GM21515 (cell line): ENCODE measurements around the gene CACNA1I.

Experiments used
- ATAC-seq: cut with Tn5 transposase; IDR thresholded peaks from one replicate; pipeline ENCODE4 v1.9.1; 2021; ENCODE audit not compliant: unreplicated experiment

The CACNA1I gene

DNA sequence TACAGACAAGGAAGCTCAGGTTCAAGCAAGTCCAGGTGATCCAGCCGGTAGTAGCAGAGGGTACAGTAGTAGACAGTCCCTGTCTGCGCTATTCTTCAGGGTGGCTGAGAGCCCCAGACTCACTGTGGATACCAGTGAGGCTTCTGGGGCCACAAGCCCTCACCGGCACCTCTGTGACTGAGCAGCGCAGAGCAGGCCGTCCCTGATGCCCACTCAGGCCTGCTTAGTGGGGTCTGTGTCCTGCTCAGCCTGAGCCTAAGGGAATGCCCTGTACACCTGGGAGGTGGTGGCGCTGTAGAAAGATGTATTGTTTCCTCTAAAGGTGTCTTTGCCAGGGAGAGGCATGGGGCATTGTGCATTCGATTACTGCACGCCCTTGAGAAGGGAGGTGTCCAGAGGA, 143.8 kb downstream of the CACNA1I start:
- no peak for ATAC-seq

DNA sequence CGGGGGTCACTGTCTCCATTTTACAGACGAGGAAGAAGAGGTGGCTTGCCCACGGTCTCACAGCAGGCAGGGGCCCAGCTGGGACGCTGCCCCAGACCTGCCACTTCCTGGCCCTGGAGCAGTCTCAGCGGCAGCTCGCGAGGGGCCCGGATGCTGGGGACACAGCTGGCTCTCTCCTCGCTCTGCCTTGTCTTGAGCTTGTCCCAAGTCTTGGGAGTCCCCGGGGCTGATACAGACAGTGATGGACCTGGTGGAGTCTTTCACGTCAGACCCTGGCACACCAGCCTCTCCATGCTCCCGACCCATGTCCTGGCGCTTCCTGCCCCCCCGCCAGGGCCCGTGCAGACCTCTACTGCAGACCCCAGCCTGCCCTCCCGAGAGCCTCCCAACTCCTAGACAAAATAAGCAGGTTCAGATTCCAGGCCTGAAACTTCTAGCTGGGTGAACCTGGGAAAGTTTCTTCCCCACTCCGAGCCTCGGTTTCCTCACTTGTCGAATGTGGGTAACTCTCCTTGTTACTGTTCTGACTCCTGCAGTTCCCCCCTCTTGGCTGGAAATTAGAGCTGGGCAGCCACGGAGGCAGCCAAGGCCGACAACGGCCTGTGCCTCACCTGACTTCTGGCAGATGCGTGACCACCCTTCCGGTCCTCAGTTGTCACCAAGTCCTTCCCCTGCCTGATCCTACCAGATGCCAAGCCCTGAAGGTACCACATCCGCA, 145.4 kb downstream of the CACNA1I start:
- no peak for ATAC-seq

DNA sequence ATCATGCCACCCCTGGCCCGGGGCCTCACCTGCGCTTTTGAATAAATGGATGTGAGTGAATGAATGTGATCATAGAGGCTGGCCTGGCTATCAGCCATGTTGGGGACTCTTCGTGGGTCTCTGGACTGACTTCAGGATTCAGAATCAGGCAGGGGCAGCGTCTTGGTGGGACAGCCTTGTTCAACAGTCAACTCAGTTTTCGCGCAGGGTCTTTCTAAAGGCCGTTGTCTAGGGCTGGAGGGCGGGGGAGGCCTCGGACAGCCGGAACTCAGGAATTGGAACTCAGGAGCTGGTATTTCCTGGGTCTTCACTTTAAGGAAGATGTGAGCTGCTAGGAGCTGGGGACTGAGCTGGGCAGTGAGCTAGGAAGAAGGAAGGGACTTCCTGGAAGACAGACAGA, 146.0 kb downstream of the CACNA1I start:
- ATAC-seq: no peak

DNA sequence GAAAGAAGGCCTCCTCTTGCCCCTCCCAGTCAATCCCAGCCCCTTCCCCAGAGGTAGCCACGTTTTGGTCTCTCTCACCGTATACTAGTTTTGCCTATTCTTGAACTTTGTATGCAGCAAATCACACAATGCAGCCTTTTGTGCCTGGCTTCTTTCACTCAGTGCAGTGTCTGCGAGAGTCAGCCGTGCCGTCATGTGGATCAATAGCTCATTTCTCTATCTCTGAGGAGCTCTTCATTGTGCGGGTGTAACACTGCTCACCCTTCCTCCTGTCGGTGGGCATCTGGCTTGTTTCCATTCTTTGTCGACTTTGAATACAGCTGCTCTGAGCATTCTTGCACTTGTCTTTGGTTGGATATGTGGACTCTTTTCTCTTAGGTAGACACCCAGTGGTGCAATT, 146.5 kb downstream of the CACNA1I start:
- ATAC-seq: no peak

DNA sequence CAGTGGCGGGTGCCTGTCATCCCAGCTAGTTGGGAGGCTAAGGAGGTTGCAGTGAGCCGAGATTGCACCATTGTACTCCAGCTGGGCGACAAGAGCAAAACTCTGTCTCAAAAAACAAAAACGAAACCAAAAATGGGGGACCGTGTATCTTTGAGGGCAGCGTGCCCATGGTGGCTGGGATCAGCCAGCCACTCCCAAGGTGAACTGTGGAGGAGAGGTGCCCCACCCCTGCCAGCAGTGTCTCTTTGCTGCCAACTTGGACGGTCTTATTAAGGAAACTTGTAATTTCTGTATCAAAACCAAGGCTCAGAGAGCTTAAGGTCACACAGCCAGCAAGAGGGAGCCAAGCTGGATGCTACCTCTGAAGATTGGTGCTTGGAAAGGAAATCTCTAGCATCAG, 147.7 kb downstream of the CACNA1I start:
- no peak for ATAC-seq

DNA sequence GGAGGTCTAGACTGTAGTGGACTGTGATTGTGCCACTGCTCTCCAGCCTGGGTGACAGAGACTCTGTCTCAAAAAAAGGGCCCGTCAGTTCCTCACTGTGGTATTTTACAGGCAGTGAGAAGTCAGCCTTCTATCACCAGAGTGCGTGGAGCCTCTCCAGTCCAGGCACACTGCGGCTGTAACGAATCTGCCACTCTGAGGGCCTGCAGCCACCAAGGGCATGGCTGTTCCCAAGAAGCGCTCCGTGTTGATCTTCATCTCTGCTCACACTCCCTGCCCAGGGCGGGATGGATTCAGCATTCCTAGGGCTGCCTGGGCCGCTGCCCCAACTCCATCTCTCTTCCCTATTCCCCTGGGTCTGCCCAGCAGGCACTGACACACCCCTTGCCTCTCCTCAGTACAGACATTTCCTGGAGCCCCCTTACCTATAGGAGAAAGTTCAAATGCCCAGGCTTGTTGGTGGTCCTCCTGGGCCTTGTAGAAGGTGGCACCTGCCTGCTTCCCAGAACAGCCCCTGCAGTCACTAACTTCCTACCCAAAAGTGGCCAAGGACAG, 148.4 kb downstream of the CACNA1I start:
- no peak for ATAC-seq

DNA sequence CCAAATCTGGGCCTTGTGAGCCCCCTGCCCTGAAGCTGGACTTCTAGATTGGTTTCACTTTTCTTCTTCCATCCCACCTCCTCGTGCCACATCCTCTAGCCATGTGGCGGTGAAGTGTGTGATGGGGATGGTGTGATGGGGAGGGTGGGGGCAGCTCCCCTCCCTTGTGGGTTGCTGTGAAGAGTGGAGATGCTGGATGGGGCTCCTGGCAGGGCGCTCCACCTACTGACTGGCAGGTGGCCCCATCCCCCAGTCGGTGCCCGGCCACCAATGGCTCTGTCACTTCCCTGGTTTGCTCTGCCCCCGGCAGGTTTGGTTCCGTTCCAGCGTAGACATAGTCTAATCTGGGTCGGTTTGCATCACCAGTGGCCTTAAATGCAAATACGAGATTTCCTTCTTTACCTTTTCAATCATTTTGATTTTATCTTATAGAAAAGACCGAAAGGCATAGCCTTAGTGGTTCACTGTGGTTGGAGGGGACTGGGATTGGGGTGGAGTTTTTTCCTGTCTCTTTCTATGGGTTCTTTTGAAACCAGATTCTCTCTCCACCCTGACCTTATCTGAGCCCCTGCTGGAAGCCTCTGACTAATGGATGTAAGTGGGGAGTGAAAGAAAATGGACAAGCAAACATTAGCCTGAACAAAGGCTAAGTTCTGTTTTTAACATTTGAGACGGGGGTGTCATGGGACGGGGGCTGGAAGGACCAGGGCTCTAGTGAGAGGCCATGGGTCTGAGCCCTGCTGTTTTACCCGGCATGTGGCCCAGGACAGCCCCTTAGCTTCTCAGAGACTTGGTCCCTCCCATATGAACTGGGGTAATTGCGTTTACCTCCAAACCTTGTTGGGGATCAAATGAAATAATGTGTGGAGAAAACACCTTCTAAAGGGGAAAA, 149.3 kb downstream of the CACNA1I start:
- no peak for ATAC-seq

DNA sequence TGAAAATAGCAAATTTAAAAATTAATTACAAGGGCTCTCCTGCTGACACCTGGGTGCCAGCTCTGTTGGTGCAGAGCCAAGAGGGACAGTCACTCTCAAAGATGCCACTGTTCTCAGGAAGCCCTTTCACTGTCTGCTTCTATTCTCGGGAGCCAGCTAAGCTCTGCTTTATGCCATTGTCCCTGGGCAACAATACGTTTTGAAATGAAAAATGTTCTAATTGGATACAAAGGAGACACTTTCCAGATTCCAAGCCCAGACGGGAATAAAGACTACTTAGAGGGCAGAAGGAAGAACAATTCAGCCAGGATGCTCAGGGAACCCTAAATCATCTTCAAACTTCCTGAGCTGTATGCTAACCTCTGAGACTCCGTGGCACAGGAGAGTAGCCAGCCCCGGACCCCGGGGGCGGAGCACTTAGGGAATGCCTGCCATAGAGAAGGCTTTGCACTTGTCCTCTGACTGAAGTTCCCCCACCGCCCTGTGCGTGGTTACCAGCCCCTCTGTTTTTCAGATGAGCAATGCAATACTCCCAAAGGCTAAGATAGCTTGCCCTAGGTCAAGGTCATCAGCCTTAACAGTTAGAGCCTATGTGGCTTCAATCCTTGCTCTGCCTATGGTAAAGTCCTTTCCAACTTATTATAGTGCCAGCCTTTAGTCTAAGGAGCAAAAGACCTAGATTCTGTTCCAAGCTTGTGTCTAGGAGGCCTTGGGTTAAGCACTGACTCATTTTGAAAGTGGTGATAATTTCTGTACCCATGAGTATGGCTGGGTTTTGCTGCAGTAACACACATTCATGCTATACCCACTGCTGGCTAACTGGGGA, 150.9 kb downstream of the CACNA1I start:
- no peak for ATAC-seq

DNA sequence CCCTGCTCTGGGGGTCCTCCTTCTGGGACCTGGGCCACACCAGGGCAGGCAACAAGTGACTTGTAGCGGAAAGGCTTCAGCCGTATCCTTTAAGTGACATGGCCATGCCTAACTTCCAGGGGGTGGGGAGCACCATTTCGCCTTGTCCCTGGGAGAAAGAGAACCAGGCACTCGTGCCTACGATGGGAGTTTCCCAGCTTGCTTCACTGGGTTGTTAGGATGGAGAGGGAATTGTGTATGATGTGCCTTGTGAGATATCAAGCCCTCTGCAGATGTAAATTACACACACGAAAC, 151.4 kb downstream of the CACNA1I start:
- no peak for ATAC-seq

DNA sequence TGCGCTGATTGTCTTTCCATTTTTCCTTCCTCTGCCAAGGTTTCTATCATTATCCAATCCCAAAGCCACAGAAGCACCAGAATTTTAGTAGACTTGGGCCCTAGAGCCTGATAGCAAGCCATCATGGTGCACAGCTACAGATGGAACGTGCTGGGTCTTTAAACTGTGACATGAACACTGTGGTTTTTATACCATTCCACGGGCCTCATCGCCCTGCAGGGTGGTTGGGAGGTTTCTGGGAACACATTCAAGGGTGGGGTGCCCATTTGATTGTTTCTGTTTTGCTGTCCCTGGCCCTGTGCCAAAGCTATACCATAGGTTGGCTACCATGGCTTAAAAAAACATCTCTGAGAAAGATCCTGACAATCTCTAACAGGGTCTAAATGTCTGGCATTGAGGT, 151.9 kb downstream of the CACNA1I start:
- ATAC-seq: no peak

DNA sequence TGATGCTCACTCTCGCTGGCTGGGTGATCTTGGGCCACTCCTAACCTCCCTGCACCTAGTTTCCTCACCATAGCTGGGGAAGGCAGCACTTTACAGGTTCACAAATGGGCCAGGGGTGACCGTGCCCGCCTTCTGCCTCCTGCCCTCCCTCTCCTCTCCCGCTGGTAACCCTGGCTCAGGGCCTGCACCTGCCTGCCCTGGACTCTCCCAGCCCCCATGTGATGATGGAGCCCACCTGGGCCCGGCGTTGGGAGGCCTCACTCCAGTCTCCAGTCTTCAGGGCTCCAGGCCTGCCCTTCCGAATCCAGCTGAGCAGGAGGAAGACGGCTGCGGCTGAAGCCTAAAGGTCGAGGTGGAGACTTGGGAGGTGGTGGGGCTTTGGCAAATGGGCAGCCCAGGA, 152.9 kb downstream of the CACNA1I start:
- no peak for ATAC-seq

DNA sequence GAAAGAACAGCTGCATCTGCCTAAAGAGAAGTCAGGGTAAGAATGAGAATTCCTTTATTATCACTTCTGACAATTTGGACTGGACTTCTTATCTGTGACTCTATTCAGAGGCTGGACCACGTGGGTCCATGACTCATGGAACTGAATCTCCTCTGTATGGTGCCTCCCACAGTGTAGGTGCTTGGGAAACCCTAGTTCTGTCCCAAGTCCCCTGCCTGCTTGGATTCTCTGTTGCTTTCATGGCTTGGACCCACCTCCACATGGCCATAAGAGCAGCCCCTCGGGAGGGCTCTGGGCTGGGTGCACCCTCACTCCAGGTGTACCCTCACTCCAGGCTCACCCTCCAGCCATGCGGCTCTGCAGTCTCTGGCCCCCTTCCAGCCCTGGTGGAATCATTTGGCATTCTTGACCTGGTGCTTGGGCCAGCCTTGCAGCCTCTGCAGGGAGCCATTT, 153.4 kb downstream of the CACNA1I start:
- ATAC-seq: no peak

DNA sequence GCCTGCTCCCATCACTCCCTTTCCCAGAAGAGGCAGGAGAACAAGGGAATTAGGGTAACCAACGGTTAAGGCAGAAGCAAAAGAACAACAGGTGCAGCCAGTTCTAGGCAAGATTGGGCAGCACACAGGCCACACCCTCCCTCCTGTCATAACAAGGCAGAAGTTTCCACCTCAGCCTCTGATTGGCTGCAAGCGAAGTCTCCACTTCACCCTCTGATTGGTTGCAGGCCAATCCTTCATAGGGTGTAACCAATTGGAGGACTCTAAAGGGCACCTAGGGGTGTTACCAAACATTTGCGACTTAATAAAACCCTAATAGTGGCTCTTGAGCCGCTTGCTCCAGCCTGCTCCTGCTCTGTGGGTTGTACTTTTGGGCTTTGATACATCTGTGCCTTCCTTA, 153.8 kb downstream of the CACNA1I start:
- no peak for ATAC-seq

DNA sequence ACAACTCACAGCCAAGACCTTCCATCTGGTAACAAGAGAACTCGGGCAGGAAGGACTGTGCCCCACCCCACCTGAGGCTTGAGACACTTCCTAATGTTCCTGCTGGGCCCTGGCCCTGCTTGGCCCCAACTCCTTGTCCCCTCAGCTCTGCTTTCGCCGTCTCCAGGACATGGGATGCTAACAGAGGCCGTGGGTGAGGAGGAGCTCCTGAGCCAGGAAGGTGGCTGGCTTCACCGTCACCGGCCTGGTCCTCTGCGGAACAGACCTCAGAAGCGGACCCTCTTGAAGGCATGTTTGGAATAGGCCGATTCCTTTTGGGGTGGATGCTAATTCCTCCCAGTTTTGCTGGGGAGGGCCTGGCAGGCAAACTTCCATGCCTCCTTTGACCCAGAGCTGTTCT, 154.3 kb downstream of the CACNA1I start:
- ATAC-seq: no peak

DNA sequence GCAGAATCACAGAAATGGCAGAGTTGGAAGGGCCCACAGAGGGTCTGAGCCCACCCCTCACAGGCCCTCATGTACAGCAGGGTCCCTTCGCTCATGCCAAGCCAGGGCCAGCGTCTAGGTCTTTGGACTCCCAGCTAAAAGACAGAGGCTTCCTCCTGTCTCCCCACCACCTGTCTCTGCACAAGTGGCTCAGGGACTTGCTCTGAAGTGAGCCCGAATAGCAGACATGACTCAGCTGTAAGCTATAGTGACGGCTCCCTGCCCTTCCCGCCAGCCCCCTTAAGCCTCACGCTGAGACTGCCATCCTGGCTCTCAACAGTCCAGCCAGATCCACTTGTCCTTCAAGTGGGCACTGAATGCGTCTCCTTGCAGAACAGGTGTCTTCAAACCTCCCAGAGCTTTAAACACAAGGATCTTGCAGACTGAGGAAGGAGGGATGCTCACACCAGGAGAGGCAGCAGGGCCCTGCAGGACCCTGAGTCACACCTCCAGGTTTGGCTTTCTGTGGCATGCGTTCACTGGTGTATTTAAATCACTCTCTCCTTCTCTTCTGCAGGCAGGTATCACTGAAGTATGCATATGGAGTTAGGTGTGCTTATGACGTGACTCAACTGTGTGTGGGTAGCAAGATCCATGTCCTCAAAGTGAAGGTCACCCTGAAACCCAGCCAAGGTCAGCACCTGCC, 154.9 kb downstream of the CACNA1I start:
- no peak for ATAC-seq

DNA sequence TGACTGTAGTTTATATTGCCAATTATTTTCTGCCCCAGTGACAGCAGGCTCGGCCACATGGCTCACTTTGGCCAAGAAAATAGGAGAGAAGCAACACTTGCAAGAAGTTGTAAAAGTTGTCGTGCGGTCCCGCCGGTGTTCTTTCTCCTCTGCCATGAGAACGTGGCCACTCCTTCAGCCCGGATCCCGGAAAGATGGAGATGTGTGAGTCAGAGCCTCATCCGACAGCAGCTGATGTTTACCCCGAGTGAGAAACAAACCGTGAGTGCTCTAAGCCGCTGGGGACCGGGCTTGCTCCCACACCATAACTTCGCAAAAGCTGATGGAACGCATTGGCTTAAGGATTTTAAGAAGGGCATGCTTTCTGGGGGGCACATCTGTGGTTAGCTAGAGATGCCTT, 157.0 kb downstream of the CACNA1I start:
- no peak for ATAC-seq

DNA sequence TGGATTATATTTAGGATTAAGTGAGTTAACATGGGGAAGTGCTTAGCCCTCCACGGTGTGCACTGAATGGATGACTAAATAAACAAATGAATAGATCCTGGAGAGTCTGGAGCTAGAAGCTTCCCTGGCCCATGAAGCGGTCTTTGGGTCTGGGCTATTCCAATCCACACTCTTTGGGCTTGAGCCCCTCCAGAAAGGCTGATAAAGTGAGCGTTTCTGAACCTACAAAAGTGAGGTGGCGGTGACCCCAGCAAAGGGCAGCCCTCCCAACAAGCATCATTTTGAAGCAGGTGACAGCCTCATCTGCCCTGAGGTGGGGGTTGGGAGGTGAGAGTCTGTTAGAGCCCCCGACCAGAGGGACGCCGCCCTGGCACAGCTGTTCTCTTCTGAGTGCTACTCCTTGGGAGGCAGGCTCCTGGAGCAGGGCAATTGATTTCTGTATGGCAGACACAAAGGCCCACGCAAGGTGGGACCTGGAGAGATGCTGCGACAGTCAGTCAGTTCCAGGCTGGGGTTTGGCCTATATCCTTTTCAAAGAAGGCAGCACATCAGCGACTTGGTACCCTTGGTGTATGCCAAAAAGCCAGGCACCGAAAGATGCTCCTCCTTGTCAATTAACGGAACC, 157.8 kb downstream of the CACNA1I start:
- no peak for ATAC-seq

DNA sequence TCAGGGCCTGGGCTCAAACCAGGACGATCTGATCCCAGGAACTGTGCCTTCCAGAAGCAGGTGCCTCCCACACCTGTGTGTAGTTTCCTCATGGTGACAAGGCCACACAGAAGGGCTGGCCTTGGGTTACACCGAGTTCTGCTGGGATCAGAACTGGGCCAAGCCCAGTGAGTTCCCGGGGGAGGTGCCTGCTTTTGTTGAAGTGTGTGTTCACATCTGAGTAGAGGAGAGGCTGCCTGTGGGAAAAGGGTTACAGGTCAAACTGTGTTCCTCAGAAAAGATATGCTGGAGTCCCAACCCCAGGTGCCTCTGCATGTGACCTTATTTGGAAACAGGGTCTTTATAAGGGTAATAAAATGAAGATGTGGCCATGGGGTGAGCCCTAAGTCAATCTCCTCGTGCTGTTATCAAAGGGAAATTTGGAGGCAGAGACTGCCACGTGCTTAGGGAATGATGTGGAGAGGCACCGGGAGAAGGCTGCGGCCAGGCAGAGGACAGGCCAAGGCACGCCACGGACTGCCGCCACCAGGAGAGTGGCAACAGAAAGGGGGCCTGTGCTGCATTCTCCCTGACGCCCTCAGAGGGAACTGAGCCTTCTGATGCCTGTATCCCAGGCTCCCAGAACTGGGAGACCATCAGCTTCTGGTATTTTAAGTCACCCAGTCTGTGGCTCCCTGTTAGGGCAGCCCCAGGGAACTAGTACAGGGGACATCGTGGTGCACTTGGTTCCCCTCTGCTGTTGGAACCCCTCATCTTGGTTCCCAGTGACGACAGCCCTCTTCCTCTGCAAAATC, 158.8 kb downstream of the CACNA1I start:
- no peak for ATAC-seq

DNA sequence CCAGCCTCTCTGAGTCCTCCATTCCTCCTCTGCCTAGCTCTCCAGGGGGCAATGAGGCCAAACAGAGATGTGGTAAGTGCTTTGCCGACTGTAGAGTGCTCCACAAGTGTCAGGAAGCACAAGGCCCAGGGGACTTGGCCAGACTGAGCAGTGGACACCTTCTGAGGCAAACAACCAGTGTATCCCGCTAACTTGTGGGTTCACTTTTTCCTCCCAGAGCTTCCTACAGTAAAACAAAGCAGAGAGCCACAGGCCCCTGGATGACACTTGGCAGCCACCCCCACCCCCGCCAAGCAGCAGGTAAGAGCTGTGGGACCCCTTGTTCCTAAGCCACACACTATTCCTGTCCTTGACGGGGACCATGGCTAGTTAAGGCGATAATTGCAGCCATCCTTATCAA, 160.9 kb downstream of the CACNA1I start:
- no peak for ATAC-seq
